Mucosa of stomach (tissue), 1 donor: Measurements from ENCODE around the gene ZIM2.

Source experiments
- H3K27me3 ChIP-seq: one replicate; pipeline ENCODE4 v1.7.0; 2013; ENCODE audit warnings: mild to moderate bottlenecking, low read length; ENCODE audit not compliant: control insufficient read depth, insufficient read depth
- H3K36me3 ChIP-seq: one replicate; pipeline ENCODE4 v1.7.0; 2013; ENCODE audit warnings: low read length; ENCODE audit not compliant: control insufficient read depth, insufficient read depth
- H3K4me1 ChIP-seq: one replicate; pipeline ENCODE4 v1.7.0; 2013; ENCODE audit warnings: mild to moderate bottlenecking, low read length; ENCODE audit not compliant: control insufficient read depth, insufficient read depth
- H3K4me3 ChIP-seq: one replicate; pipeline ENCODE4 v1.7.0; 2013; ENCODE audit warnings: low read length
- H3K9ac ChIP-seq: one replicate; pipeline ENCODE4 v1.7.0; 2013; ENCODE audit warnings: mild to moderate bottlenecking, low read length, moderate library complexity
- H3K9me3 ChIP-seq: one replicate; pipeline ENCODE4 v1.7.0; 2013; ENCODE audit warnings: mild to moderate bottlenecking, low read length, moderate library complexity; ENCODE audit not compliant: control insufficient read depth
- donor health status: Pancreatic carcinoma.

The ZIM2 gene

GRCh38 chr19:56764196-56764695 is 76.3 kb downstream of the ZIM2 start:
- H3K4me3 ChIP-seq, result no peak overlapping the region

GRCh38 chr19:56760842-56761241 is 79.7 kb downstream of the ZIM2 start:
- Histone ChIP-seq H3K4me1 (no peaks in the 10 kb centered on the region), H3K27me3 (no peaks in the 10 kb centered on the region), H3K9ac (no peak overlapping the region), H3K9me3 (no peaks in the 10 kb centered on the region), H3K36me3 (no peaks in the 10 kb centered on the region), H3K4me3 (no peak overlapping the region)

More at GRCh38 chr19:56764196-56764695, 76.3 kb downstream of the ZIM2 start:
- Histone ChIP-seq H3K4me1 (no peaks in the 10 kb centered on the region), H3K36me3 (no peaks in the 10 kb centered on the region), H3K9me3 (no peaks in the 10 kb centered on the region), H3K9ac (no peak overlapping the region), H3K27me3 (no peaks in the 10 kb centered on the region)

DNA sequence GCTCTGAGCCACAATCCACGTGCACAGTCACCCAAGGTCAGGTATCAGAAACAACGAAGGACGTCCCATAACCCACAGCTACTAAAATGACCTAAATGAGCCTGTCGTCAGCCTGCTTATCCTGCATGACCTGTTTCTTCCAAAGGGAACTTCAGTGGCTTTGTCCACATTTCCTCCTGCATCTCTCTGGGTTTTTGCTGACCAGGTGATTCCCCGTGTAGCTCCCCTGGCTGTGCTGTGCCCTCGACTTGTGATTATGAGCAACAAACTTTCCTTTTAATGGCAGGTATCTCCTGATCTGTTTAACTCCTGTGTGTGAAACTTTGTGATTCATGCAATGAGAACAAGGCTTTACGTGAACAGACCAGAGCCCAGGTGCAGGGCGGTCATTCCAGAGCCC is 81.0 kb downstream of the ZIM2 start:
- Histone ChIP-seq H3K9me3 (no peaks in the 10 kb centered on the region), H3K4me1 (no peaks in the 10 kb centered on the region), H3K36me3 (no peaks in the 10 kb centered on the region), H3K4me3 (no peak overlapping the region), H3K9ac (no peak overlapping the region), H3K27me3 (no peaks in the 10 kb centered on the region)

DNA sequence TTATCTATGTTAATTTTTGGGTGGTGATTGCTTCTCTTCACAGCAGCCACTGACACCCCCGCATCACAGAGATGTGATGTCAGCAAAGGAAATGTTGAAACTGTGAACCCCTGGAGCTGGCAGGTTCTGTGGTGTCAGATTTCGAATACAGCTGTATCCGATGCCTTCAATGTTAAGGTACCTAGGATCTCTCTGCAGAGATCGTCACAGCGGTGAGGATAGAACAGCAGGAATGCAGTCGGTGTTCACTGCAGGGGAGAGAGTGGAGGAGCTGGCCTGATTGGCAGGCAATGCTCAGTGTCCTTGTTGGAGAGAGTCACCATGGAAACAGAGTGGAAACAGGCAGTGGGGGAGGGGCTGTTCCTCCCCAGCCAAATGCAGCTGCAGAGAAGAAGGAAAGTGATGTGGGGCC is 89.4 kb downstream of the ZIM2 start:
- Histone ChIP-seq H3K9me3 (no peaks in the 10 kb centered on the region), H3K4me1 (no peaks in the 10 kb centered on the region), H3K27me3 (no peaks in the 10 kb centered on the region), H3K36me3 (no peaks in the 10 kb centered on the region), H3K4me3 (no peak overlapping the region), H3K9ac (no peak overlapping the region)

GRCh38 chr19:56750658-56751057 is 89.9 kb downstream of the ZIM2 start:
- Histone ChIP-seq H3K36me3 (no peaks in the 10 kb centered on the region), H3K9me3 (no peaks in the 10 kb centered on the region), H3K27me3 (no peaks in the 10 kb centered on the region), H3K4me3 (no peak overlapping the region), H3K4me1 (no peaks in the 10 kb centered on the region), H3K9ac (no peak overlapping the region)

DNA sequence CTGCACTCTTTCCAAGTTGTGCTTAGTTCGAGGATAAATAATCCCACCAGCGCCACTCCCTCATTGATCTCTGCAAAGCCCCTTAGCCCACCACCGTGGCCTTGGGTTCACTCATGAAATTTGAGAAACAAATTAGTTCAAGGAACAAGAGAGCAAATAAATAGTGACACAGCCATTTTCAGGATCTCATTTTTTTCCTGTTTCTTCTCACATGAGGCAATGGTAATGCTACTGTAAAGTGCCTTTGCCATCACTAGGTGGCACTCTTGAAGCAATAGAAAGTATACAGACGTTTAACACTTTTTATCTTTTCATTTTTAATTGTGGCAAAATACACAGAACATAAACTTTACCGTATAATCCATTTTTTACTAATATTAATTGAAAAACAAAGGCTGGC is 92.1 kb downstream of the ZIM2 start:
- no peaks in the 10 kb centered on the region for H3K27me3 ChIP-seq
- H3K4me1 ChIP-seq, result no peaks in the 10 kb centered on the region
- no peak overlapping the region for H3K4me3 ChIP-seq
- no peaks in the 10 kb centered on the region for H3K9me3 ChIP-seq
- no peak overlapping the region for H3K9ac ChIP-seq
- no peaks in the 10 kb centered on the region for H3K36me3 ChIP-seq

- Histone ChIP-seq H3K9ac (no peak overlapping the region), H3K4me1 (no peaks in the 10 kb centered on the region), H3K9me3 (no peaks in the 10 kb centered on the region), H3K27me3 (no peaks in the 10 kb centered on the region), H3K4me3 (no peak overlapping the region), H3K36me3 (no peaks in the 10 kb centered on the region)
Observed at GRCh38 chr19:56746367-56746766, 94.2 kb downstream of the ZIM2 start.

GRCh38 chr19:56740501-56740900 is 100.0 kb downstream of the ZIM2 start:
- Histone ChIP-seq H3K4me1 (no peaks in the 10 kb centered on the region), H3K9ac (no peak overlapping the region), H3K36me3 (no peaks in the 10 kb centered on the region), H3K9me3 (no peaks in the 10 kb centered on the region), H3K4me3 (no peak overlapping the region), H3K27me3 (no peaks in the 10 kb centered on the region)

GRCh38 chr19:56736571-56736970 is 104.0 kb downstream of the ZIM2 start:
- Histone ChIP-seq H3K9me3 (no peaks in the 10 kb centered on the region), H3K36me3 (no peaks in the 10 kb centered on the region), H3K27me3 (no peaks in the 10 kb centered on the region), H3K9ac (no peak overlapping the region), H3K4me1 (no peaks in the 10 kb centered on the region), H3K4me3 (no peak overlapping the region)

DNA sequence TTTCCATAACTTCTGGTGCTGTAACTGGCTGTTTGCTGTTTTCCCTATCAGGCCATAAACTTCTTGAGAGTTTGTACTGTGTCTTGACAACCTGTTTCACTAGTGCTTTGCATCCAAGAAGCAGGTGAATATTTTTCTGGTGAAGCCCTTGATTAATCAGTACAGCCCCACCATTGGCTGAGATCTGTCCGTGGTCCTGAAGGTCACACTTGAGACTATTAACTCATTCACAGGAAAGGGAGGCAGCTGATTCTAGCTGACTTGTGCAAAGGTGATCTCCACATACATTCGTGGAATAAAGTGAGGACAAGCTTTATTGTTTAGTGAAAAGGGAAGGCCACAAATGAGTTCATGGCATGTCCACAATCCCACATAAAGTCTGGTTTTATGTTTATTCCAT is 107.5 kb downstream of the ZIM2 start:
- H3K36me3 ChIP-seq, result no peaks in the 10 kb centered on the region
- no peaks in the 10 kb centered on the region for H3K4me1 ChIP-seq
- H3K9me3 ChIP-seq, result no peaks in the 10 kb centered on the region
- H3K9ac ChIP-seq, result no peak overlapping the region
- H3K27me3 ChIP-seq, result no peaks in the 10 kb centered on the region
- no peak overlapping the region for H3K4me3 ChIP-seq

- H3K27me3 ChIP-seq, result no peaks in the 10 kb centered on the region
- H3K4me1 ChIP-seq, result no peaks in the 10 kb centered on the region
- H3K9me3 ChIP-seq, result no peaks in the 10 kb centered on the region
- no peak overlapping the region for H3K4me3 ChIP-seq
- no peaks in the 10 kb centered on the region for H3K36me3 ChIP-seq
- H3K9ac ChIP-seq, result no peak overlapping the region
Observed at GRCh38 chr19:56727677-56728076, 112.8 kb downstream of the ZIM2 start.

DNA sequence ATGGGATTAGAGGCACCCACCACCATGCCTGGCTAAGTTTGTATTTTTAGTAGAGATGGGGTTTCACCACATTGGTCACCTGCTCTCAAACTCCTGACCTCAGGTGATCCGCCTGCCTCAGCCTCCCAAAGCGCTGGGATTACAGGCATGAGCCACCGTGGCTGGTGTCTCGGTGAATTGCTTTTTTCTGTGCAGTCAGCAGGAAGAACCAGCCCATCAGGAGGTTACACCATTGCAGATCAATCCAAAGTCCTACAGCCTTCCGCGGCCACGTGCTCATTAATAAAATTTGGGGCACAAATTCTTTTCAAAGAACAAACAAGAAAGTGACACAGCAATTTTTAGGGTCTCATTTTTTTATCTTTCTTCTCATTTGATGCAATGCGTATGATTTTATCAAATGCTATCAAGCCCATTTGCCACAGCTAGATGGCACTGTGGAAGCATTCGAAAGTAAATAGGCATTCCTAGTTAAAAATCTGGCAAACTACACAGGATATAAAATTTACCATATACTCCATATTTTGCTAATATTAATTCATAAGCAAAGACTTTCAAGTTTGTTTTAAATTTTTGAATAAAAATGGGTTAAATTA is 114.6 kb downstream of the ZIM2 start:
- Histone ChIP-seq H3K9me3 (no peaks in the 10 kb centered on the region), H3K4me1 (no peaks in the 10 kb centered on the region), H3K4me3 (no peak overlapping the region), H3K36me3 (no peaks in the 10 kb centered on the region), H3K27me3 (no peaks in the 10 kb centered on the region), H3K9ac (no peak overlapping the region)
